Body of pancreas (tissue), 4 donors: ENCODE results near the gene RRM1. TPM values are rescaled to one million over a fixed set of nuclear protein-coding genes. Genes with fewer than 3 reads are reported as not detected.
"Not testable (repeated sequence)": the region's sequence is repeated elsewhere in the genome, so short reads cannot be mapped to it uniquely, and the experiment has no call there.

Source experiments
- ATAC-seq: fragments of 150-250 bp; one replicate; pipeline ENCODE4 v1.9.1; 2016
- DNase-seq, 4 donors: peaks; one replicate each; pipeline ENCODE4 v3.0.0-alpha.2; 2019
- H3K27ac ChIP-seq, 4 donors: fragments of 200-600 bp; sonication (generic); 1 replicate in 3 of 4; 2 replicates in 1 of 4; pipeline versions ENCODE4 v1.5.1 to v1.6.1; 2016 to 2019; ENCODE audit warnings: mild to moderate bottlenecking in 1 of 4, mixed read lengths in 1 of 4, moderate library complexity in 1 of 4
- H3K27me3 ChIP-seq, 2 donors: fragments of 200-600 bp; sonication (generic); one replicate each; pipeline ENCODE4 v1.6.0; 2016; ENCODE audit warnings: mild to moderate bottlenecking in 1 of 2
- H3K36me3 ChIP-seq, 2 donors: fragments of 200-600 bp; sonication (generic); replicated peaks in 1 of 2; 2 replicates each; pipeline ENCODE4 v1.5.1; 2016; ENCODE audit warnings: low read depth in 2 of 2; ENCODE audit not compliant: insufficient read depth in 1 of 2
- H3K4me1 ChIP-seq: fragments of 200-600 bp; sonication (generic); one replicate; pipeline ENCODE4 v1.6.0; 2016
- H3K4me3 ChIP-seq, 2 donors: fragments of 200-600 bp; sonication (generic); 1 replicate in 1 of 2; 2 replicates in 1 of 2; pipeline ENCODE4 v1.5.1; 2016 to 2019
- H3K9me3 ChIP-seq, 3 donors: fragments of 200-600 bp; sonication (generic); 1 replicate in 2 of 3; 2 replicates in 1 of 3; pipeline ENCODE4 v1.5.1; 2016
- CTCF ChIP-seq, 7 experiments: fragments of 450-650 bp in 4 of 7; fragments of 200-600 bp in 3 of 7; sonication (generic) in 3 of 7; IDR thresholded peaks; one replicate each; pipeline ENCODE4 v1.5.1; 2016 to 2019; ENCODE audit warnings: antibody characterized with exemption in 7 of 7
- POLR2A ChIP-seq, 3 donors: fragments of 450-650 bp; IDR thresholded peaks; one replicate each; pipeline ENCODE4 v1.6.1; 2016; ENCODE audit warnings: antibody characterized with exemption in 3 of 3, mild to moderate bottlenecking in 2 of 3
- WGBS, 2 donors: methylation state at CpG; one replicate each; pipeline ENCODE4 v1.1.5; 2017; 5-methylcytosine and 5-hydroxymethylcytosine counted together
- intact Hi-C: fragments of 100-400 bp; cut with DNase I; formaldehyde crosslinking; loops from one replicate; pipeline ENCODE4 v1.15.1; 2023
- total RNA-seq, 2 donors: library from RNA; depleted of rRNA; stranded (reverse); fragments of >200 nt; gene quantifications; one replicate each; pipeline ENCODE4 v1.1.0, GENCODE V29; 2016

RRM1 gene
- total RNA-seq, 2 donors from 2014 or later: 7.3 to 12.2 TPM

GRCh38 chr11:4156571-4156970 lies 62.0 kb downstream of the RRM1 start:
- ATAC-seq (no peak), DNase-seq (no peak)
- Histone ChIP-seq H3K36me3 (no peaks in the 10 kb centered on the region), H3K4me3 (no peak overlapping the region), H3K27me3 (no peaks in the 10 kb centered on the region), H3K9me3 (no peaks in the 10 kb centered on the region), H3K4me1 (no peaks in the 10 kb centered on the region), H3K27ac (no peak overlapping the region)
- intact Hi-C loops: no loop called here
- TF ChIP-seq CTCF (IDR thresholded peaks at IDR 0.05) (no peak), POLR2A (IDR thresholded peaks at IDR 0.05) (no peak)

- intact Hi-C loops, H3K27me3 ChIP-seq, H3K27ac ChIP-seq, H3K4me3 ChIP-seq, H3K9me3 ChIP-seq, DNase-seq, ATAC-seq, H3K4me1 ChIP-seq, H3K36me3 ChIP-seq: not testable (repeated sequence)
- WGBS, 2 donors: 0 to 43% methylated on average over 1 of the region's 1 CpG
Observed at GRCh38 chr11:4158818-4159217, 64.2 kb downstream of the RRM1 start.

- Histone ChIP-seq H3K36me3 (no peaks in the 10 kb centered on the region), H3K27ac (no peak overlapping the region), H3K4me1 (no peaks in the 10 kb centered on the region), H3K27me3 (no peaks in the 10 kb centered on the region), H3K9me3 (no peaks in the 10 kb centered on the region), H3K4me3 (no peak overlapping the region)
- whole genome bisulfite sequencing, 2 donors: 71 to 91% methylated on average over 1 of the region's 1 CpG
- TF ChIP-seq POLR2A (IDR thresholded peaks at IDR 0.05) (no peak), CTCF (IDR thresholded peaks at IDR 0.05) (no peak)
- DNase-seq (no peak), ATAC-seq (no peak)
- intact Hi-C loops: no loop called here
Observed at GRCh38 chr11:4161305-4161704, 66.7 kb downstream of the RRM1 start.

- H3K4me1 ChIP-seq: no peaks in the 10 kb centered on the region
- ATAC-seq (no peak), DNase-seq (no peak)
- H3K27ac ChIP-seq: no peak overlapping the region
- H3K36me3 ChIP-seq: no peaks in the 10 kb centered on the region
- no peaks in the 10 kb centered on the region for H3K9me3 ChIP-seq
- no peak overlapping the region for H3K4me3 ChIP-seq
- TF ChIP-seq POLR2A (IDR thresholded peaks at IDR 0.05): no peak
- TF ChIP-seq CTCF (IDR thresholded peaks at IDR 0.05): no peak
- intact Hi-C loops: no loop called here
- 80 to 84% methylated on average over 3 of the region's 3 CpGs for WGBS, 2 donors
- H3K27me3 ChIP-seq: no peaks in the 10 kb centered on the region
Observed at GRCh38 chr11:4164884-4165590, 70.4 kb downstream of the RRM1 start.

- no peaks in the 10 kb centered on the region for H3K4me1 ChIP-seq
- no peaks in the 10 kb centered on the region for H3K36me3 ChIP-seq
- no peak for TF ChIP-seq POLR2A (IDR thresholded peaks at IDR 0.05)
- no peak for TF ChIP-seq CTCF (IDR thresholded peaks at IDR 0.05)
- WGBS, 2 donors: 71 to 83% methylated on average over 3 of the region's 3 CpGs
- no peaks in the 10 kb centered on the region for H3K27me3 ChIP-seq
- intact Hi-C loops: no loop called here
- DNase-seq: no peak
- ATAC-seq: no peak
- no peaks in the 10 kb centered on the region for H3K9me3 ChIP-seq
- H3K27ac ChIP-seq: no peak overlapping the region
- H3K4me3 ChIP-seq: no peak overlapping the region
Observed at GRCh38 chr11:4167292-4167691, 72.7 kb downstream of the RRM1 start.
